Measurements from ENCODE around the gene NUDT7. TPM values are rescaled to one million over a fixed set of nuclear protein-coding genes. Genes with fewer than 3 reads are reported as not detected.

NUDT7 gene
- total RNA-seq, 1 experiment from 2014 or later: 5.2 TPM

- no peak for DNase-seq (ENCODE audit: low read depth, low spot score)
- Histone ChIP-seq H3K27ac (ENCODE audit: low read depth, low read length) (no peak overlapping the region), H3K4me3 (replicated peaks in 1 of 2; ENCODE audit: low read depth in 1 of 2, low read length in 2 of 2) (no peak overlapping the region), H3K9ac (ENCODE audit: low read length) (no peak overlapping the region), H3K4me1 (ENCODE audit: control insufficient read depth in 1 of 2, insufficient read depth in 2 of 2, low read length in 2 of 2) (no peaks in the 10 kb centered on the region), H3K4me2 (ENCODE audit: low read length) (no peak overlapping the region), H3K27me3 (ENCODE audit: insufficient read depth, low read length) (peaks cover 6% of the 10 kb centered on the region; the same call in 1 of the 2 replicates), H3K9me3 (ENCODE audit: control insufficient read depth in 1 of 2, insufficient read depth in 1 of 2, low read depth in 1 of 2, low read length in 2 of 2) (no peaks in the 10 kb centered on the region), H3K36me3 (ENCODE audit: control insufficient read depth in 1 of 2, insufficient read depth in 2 of 2, low read length in 2 of 2) (no peaks in the 10 kb centered on the region), H3K9me2 (ENCODE audit: insufficient read depth) (no peaks in the 10 kb centered on the region), H4K20me1 (ENCODE audit: insufficient read depth) (no peaks in the 10 kb centered on the region), H3K79me2 (ENCODE audit: insufficient read depth, low read length) (no peaks in the 10 kb centered on the region), H2AFZ (ENCODE audit: low read depth, low read length, poor library complexity, severe bottlenecking) (no peak overlapping the region)
- no TSS peak for BruUV-seq (replicated peaks)
- TF ChIP-seq ZFX (IDR thresholded peaks at IDR 0.05): no peak
- no peak for TF ChIP-seq CEBPB (IDR thresholded peaks at IDR 0.05; ENCODE audit: low read depth)
- TF ChIP-seq TCF7L2 (IDR thresholded peaks at IDR 0.05; ENCODE audit: borderline replicate concordance, extremely low read depth, insufficient read depth, insufficient read length): no peak
- no peak for TF ChIP-seq FOSL1 (IDR thresholded peaks at IDR 0.05; ENCODE audit: low read depth)
- no peak for TF ChIP-seq POLR2A (IDR thresholded peaks at IDR 0.05; ENCODE audit: borderline replicate concordance, extremely low read depth, insufficient read depth, insufficient read length)
- TF ChIP-seq EZH2phosphoT487 (IDR thresholded peaks at IDR 0.05; ENCODE audit: borderline replicate concordance): no peak
- no peak for TF ChIP-seq ATF3 (IDR thresholded peaks at IDR 0.05)
- no peak for TF ChIP-seq ZBTB33 (IDR thresholded peaks at IDR 0.05; ENCODE audit: extremely low read depth, insufficient replicate concordance, low read length)
- TF ChIP-seq ELF1 (IDR thresholded peaks at IDR 0.05; ENCODE audit: borderline replicate concordance, low read depth): no peak
- TF ChIP-seq CBX3 (IDR thresholded peaks at IDR 0.05; ENCODE audit: low read depth): no peak
- no peak for TF ChIP-seq POLR2AphosphoS5 (IDR thresholded peaks at IDR 0.05; ENCODE audit: low read depth, low read length)
- TF ChIP-seq SIN3A (IDR thresholded peaks at IDR 0.05; ENCODE audit: low read depth): no peak
- no peak for TF ChIP-seq RAD21 (IDR thresholded peaks at IDR 0.05; ENCODE audit: low read depth)
- no peak for TF ChIP-seq ZNF274 (IDR thresholded peaks at IDR 0.05; ENCODE audit: low read depth, low read length)
- no peak for TF ChIP-seq MAX (IDR thresholded peaks at IDR 0.05)
- no peak for TF ChIP-seq EGR1 (IDR thresholded peaks at IDR 0.05; ENCODE audit: low read depth)
- no peak for TF ChIP-seq YY1 (IDR thresholded peaks at IDR 0.05; ENCODE audit: extremely low read depth, insufficient replicate concordance, low read depth, low read length)
- no peak for TF ChIP-seq REST (IDR thresholded peaks at IDR 0.05; ENCODE audit: low read depth)
- no peak for ATAC-seq
- ChIA-PET POLR2A (no interaction called here), RAD21 (ENCODE audit: low non-redundant PET in 1 of 2, low total read pairs in 2 of 2, uncharacterized antibody in 2 of 2, unreplicated experiment in 2 of 2) (interaction anchor here (0.6 to 0.7 kb wide), 2 partner anchors 90 to 328 kb away, joined by 3 read pairs; no protein-coding TSS in a partner anchor), CTCF (interaction anchor here (0.6 to 3.1 kb wide), 5 partner anchors 293 to 328 kb away, joined by 3 to 9 read pairs (median 5); no protein-coding TSS in a partner anchor)
- intact Hi-C loops (cut with micrococcal nuclease): loop anchor here (1.0 to 5.0 kb wide), 5 partner anchors 107 to 438 kb away; no protein-coding TSS in a partner anchor
Measured at GRCh38 chr16:77674888-77675287, 47.4 kb upstream of the NUDT7 start.
